Measurements from ENCODE around the gene PRSS50. TPM values are rescaled to one million over a fixed set of nuclear protein-coding genes. Genes with fewer than 3 reads are reported as not detected.
A peak's percentile ranks its signal among the peaks of the same experiment; 100 is the strongest.

PRSS50 gene
- total RNA-seq, 1 donor from 2014 or later, result 1.2 TPM

DNA sequence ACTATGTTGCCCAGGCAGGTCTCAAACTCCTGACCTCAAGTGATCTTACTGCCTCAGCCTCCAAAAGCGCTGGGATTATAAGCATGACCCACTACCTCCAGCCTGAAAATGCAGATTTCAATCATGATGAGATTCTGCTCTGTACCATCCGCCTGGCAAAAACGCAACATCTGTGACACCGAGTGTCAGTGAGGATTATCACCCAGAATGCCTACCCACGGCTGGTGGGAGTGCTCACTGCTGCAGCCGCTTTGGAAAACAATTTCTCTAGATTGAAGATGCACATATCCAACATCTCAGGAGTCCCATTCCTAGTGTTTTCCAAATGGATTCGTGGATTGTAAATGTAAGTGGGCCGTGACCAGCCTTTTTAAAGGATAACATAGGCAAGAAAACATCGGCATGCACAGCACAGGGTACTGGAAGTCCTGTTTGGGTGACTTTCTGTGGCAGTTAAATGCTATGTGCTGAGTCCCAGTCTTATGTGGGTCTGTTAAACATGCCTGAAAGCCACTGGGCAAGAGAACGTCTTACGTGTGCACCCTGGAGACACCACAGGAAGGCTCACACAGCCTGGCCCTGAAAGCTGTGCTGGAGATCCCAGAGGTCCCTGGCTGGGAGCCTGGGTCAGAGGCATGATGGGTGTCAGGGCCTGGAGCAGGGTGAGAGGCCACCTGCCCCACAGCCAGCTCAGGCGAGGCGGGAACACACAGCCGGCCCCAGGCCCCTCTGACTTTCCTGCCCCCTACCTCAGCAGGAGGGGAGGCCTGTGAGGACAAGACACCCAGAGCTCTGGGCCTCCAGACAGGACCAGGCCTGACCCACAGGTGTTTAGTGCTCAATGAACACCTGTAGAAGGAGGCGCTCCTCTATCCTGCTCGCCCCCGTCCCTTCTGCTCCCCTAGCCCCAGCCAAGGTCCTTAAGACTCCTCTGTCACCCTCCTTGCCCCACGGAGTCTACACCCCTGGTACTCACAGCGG, 918 bp downstream of the PRSS50 start:
- Mint-ChIP-seq H3K4me1 (ENCODE audit: unreplicated experiment) (no peaks in the 10 kb centered on the region), H3K27ac (no peak overlapping the region), H3K4me3 (no peak overlapping the region), H3K27me3 (peaks cover 7% of the 10 kb centered on the region), H3K9me3 (peaks cover 5% of the 10 kb centered on the region), H3K36me3 (no peaks in the 10 kb centered on the region)
- TF ChIP-seq, protein P1, sequence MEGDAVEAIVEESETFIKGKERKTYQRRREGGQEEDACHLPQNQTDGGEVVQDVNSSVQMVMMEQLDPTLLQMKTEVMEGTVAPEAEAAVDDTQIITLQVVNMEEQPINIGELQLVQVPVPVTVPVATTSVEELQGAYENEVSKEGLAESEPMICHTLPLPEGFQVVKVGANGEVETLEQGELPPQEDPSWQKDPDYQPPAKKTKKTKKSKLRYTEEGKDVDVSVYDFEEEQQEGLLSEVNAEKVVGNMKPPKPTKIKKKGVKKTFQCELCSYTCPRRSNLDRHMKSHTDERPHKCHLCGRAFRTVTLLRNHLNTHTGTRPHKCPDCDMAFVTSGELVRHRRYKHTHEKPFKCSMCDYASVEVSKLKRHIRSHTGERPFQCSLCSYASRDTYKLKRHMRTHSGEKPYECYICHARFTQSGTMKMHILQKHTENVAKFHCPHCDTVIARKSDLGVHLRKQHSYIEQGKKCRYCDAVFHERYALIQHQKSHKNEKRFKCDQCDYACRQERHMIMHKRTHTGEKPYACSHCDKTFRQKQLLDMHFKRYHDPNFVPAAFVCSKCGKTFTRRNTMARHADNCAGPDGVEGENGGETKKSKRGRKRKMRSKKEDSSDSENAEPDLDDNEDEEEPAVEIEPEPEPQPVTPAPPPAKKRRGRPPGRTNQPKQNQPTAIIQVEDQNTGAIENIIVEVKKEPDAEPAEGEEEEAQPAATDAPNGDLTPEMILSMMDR (conservative IDR thresholded peaks at IDR 0.05), result no peak
- peak; percentile 43 for DNase-seq (ENCODE audit: extremely low spot score, unreplicated experiment)

DNA sequence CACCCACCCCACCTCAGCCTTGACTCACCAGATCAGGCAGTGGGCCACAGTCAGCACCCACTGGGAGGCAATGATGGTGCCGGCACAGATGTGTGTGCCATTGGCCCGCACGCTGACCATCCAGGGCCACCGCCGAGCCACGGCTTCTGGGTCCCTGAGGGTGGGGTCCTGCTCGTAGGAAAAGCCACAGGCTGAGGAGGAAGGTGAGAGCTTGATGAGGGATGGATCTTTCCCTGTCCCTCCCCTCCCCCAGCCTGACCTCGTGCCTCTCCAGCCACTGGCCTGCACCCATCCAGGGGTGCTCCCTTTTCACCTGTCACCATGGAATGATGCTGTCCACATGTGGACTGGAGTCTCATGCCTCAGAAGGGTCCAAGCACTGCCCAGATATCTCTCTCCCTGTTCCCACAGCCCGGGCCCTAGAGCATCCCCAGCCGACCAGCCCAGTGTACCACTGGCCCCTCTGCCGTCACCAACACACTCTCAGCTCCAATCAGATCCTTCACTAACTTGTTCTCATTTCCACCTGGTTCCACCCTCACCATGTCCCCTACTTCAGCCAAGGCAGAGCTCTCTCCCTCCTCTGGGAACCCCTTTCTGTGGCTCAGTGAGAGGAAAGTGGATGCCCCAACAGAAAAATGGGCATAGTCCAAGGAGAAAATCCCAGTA, 2.0 kb downstream of the PRSS50 start:
- Mint-ChIP-seq H3K4me3 (no peak overlapping the region), H3K36me3 (no peaks in the 10 kb centered on the region), H3K27me3 (peaks cover 7% of the 10 kb centered on the region), H3K27ac (no peak overlapping the region), H3K9me3 (no peaks in the 10 kb centered on the region), H3K4me1 (ENCODE audit: unreplicated experiment) (no peaks in the 10 kb centered on the region)
- peak; percentile 54 for DNase-seq (ENCODE audit: extremely low spot score, unreplicated experiment)
- TF ChIP-seq, protein P1 (conservative IDR thresholded peaks at IDR 0.05), result no peak

DNA sequence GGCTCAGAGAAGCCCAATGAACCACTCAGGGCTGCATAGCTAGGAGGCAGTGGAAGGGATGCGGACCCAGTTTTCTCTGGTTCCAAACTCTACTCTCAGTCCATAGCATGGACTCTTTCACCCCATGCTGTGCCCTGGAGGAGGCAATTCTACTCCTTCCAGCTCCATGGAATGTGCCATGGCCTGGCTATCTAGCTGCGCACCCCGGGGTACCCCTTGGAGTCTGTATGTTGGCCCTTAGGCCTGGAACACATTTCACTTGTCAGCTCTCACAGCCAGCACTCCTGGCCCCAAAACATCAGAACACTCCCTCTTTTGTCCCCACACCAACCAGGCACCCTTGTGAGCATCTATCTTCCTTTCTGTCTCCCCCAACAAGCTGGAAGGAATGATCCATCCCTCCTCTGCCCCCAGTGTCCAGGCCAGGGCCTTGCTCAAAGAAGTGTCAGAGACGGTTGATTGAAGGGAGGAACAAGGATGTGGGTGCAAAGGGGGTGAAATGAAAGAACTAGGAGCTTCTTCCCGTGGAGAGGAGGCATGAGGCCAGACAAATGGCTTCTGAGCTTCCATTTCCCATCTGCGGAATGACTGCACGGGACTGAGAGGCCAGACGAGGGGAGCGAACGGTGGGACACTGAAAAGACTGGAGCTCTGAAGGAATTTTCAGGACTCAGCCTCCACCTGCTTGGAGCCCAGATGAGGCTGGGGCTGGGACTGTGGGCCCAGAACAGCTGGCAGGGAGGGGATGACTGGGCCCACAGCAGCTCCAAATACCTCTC, 2.8 kb downstream of the PRSS50 start:
- no peak overlapping the region for H3K27ac Mint-ChIP-seq
- peaks cover 7% of the 10 kb centered on the region for H3K27me3 Mint-ChIP-seq
- H3K9me3 Mint-ChIP-seq, result no peaks in the 10 kb centered on the region
- DNase-seq (ENCODE audit: extremely low spot score, unreplicated experiment), result peak; percentile 39
- TF ChIP-seq, protein P1 (conservative IDR thresholded peaks at IDR 0.05), result no peak
- no peak overlapping the region for H3K4me3 Mint-ChIP-seq
- H3K36me3 Mint-ChIP-seq, result no peaks in the 10 kb centered on the region
- H3K4me1 Mint-ChIP-seq (ENCODE audit: unreplicated experiment), result no peaks in the 10 kb centered on the region

DNA sequence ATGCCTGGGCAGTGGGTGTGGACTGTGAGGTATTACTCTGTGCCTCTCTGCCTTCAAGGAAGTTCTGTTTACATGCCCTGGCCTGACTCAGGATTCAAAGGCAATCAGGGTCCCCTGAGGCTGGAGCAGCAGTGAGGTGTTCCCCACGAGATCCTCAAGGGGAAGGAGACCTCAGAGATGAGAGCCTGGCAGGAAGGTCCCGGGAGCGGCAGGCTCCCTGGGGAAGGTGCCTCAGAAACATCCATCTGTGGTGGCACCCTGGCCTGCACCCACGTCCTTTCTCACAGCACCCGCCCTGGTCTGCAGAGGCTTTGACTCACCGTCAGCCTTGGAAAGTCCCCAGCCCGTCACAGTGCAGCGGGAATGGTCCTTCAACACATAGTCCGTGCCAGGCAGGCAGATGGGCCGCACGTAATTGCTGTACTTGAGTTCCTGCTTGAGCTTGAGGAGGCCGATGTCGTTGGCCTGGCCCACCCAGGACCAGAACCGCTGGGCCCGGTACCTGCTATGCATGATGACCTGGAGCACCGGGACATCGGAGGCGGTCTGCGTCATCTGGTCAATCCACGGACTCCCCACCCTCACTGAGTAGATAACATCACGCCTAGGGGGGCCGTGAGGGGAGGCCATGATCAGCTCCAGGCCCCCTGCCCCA, 3.6 kb downstream of the PRSS50 start:
- Mint-ChIP-seq H3K9me3 (no peaks in the 10 kb centered on the region), H3K27ac (no peak overlapping the region), H3K4me1 (ENCODE audit: unreplicated experiment) (no peaks in the 10 kb centered on the region), H3K36me3 (no peaks in the 10 kb centered on the region), H3K27me3 (peaks cover 7% of the 10 kb centered on the region), H3K4me3 (no peak overlapping the region)
- DNase-seq (ENCODE audit: extremely low spot score, unreplicated experiment), result peak; percentile 55
- TF ChIP-seq, protein P1 (conservative IDR thresholded peaks at IDR 0.05), result no peak

Measured in type B pancreatic cell (in vitro differentiated cells).